ENCODE results near the gene TELO2.

- TF ChIP-seq POLR2A (IDR thresholded peaks at IDR 0.05; ENCODE audit: low read depth, low read length) (no peak), POLR2AphosphoS5 (IDR thresholded peaks at IDR 0.05; ENCODE audit: low read depth, low read length) (no peak), TAF1 (IDR thresholded peaks at IDR 0.05; ENCODE audit: borderline replicate concordance, low read depth, low read length) (no peak)
These were observed 3.3 kb downstream of the TELO2 start for GRCh38 chr16:1496464-1496863.

All from GM12892 (cell line).